ENCODE results near the gene TM7SF3. TPM values are rescaled to one million over a fixed set of nuclear protein-coding genes. Genes with fewer than 3 reads are reported as not detected.

The TM7SF3 gene
- total RNA-seq, 1 experiment from 2014 or later = 114 TPM

GRCh38 chr12:27055966-27056365 is 41.8 kb upstream of the TM7SF3 start:
- DNase-seq (no peak), ATAC-seq (no peak)
- Histone ChIP-seq H3K9ac (ENCODE audit: low read length) (no peak overlapping the region), H3K9me2 (replicated peaks; ENCODE audit: low read length) (no peaks in the 10 kb centered on the region), H3K4me2 (ENCODE audit: low read length) (no peak overlapping the region), H3F3A (ENCODE audit: low read length, unreplicated experiment) (no peaks in the 10 kb centered on the region), H3K4me1 (ENCODE audit: insufficient read depth, low read length) (peaks cover 24% of the 10 kb centered on the region), H2AFZ (ENCODE audit: low read length) (no peak overlapping the region), H3K79me2 (ENCODE audit: low read length) (no peaks in the 10 kb centered on the region), H4K20me1 (ENCODE audit: low read length) (no peaks in the 10 kb centered on the region), H3K27ac (ENCODE audit: low read length) (no peak overlapping the region), H3K36me3 (ENCODE audit: low read depth, low read length) (no peaks in the 10 kb centered on the region), H3K27me3 (ENCODE audit: low read length) (no peaks in the 10 kb centered on the region), H3K4me3 (ENCODE audit: low read length) (no peak overlapping the region), H3K9me3 (ENCODE audit: low read length) (no peaks in the 10 kb centered on the region)
- ChIA-PET CTCF (no interaction called here), POLR2A (ENCODE audit: unreplicated experiment) (no interaction called here)
- no TSS peak for BruUV-seq (replicated peaks)
- intact Hi-C loops (cut with micrococcal nuclease) = no loop called here
- TF ChIP-seq, protein P1, sequence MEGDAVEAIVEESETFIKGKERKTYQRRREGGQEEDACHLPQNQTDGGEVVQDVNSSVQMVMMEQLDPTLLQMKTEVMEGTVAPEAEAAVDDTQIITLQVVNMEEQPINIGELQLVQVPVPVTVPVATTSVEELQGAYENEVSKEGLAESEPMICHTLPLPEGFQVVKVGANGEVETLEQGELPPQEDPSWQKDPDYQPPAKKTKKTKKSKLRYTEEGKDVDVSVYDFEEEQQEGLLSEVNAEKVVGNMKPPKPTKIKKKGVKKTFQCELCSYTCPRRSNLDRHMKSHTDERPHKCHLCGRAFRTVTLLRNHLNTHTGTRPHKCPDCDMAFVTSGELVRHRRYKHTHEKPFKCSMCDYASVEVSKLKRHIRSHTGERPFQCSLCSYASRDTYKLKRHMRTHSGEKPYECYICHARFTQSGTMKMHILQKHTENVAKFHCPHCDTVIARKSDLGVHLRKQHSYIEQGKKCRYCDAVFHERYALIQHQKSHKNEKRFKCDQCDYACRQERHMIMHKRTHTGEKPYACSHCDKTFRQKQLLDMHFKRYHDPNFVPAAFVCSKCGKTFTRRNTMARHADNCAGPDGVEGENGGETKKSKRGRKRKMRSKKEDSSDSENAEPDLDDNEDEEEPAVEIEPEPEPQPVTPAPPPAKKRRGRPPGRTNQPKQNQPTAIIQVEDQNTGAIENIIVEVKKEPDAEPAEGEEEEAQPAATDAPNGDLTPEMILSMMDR (conservative IDR thresholded peaks at IDR 0.05; ENCODE audit: low read depth, low read length) = no peak
- TF ChIP-seq EZH2 (IDR thresholded peaks at IDR 0.05; ENCODE audit: low read length, unreplicated experiment) (no peak), EZH2phosphoT487 (IDR thresholded peaks at IDR 0.05; ENCODE audit: borderline replicate concordance, low read length) (no peak)

DNA sequence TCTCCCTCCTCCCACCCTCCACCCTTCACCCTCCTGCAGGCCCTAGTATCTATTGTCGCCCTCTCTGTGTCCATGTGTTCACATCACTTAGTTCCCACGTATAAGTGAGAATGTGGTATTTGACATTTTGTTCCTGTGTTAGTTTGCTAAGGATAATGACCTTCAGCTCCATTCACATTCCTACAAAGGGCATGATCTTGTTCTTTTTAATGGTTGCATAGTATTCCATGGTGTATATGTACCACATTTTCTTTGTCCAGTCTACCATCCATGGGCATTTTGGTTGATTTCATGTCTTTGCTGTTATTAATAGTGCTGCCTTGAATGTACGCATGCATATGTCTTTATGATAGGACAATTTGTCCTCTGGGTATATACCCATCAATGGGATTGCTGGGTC is 38.6 kb upstream of the TM7SF3 start:
- H3K9me2 ChIP-seq (replicated peaks; ENCODE audit: low read length) = no peaks in the 10 kb centered on the region
- H3K36me3 ChIP-seq (ENCODE audit: low read depth, low read length) = no peaks in the 10 kb centered on the region
- ChIA-PET CTCF (no interaction called here), POLR2A (ENCODE audit: unreplicated experiment) (interaction anchor here (0.7 kb wide), 1 partner anchor 128 kb away, joined by 6 read pairs; no protein-coding TSS in a partner anchor)
- TF ChIP-seq, protein P1 (conservative IDR thresholded peaks at IDR 0.05; ENCODE audit: low read depth, low read length) = no peak
- no peak for TF ChIP-seq EZH2phosphoT487 (IDR thresholded peaks at IDR 0.05; ENCODE audit: borderline replicate concordance, low read length)
- TF ChIP-seq EZH2 (IDR thresholded peaks at IDR 0.05; ENCODE audit: low read length, unreplicated experiment) = no peak
- no peak overlapping the region for H3K9ac ChIP-seq (ENCODE audit: low read length)
- no peaks in the 10 kb centered on the region for H3F3A ChIP-seq (ENCODE audit: low read length, unreplicated experiment)
- DNase-seq (no peak), ATAC-seq (no peak)
- no peaks in the 10 kb centered on the region for H4K20me1 ChIP-seq (ENCODE audit: low read length)
- H3K27ac ChIP-seq (ENCODE audit: low read length) = no peak overlapping the region
- no peaks in the 10 kb centered on the region for H3K9me3 ChIP-seq (ENCODE audit: low read length)
- no peaks in the 10 kb centered on the region for H3K27me3 ChIP-seq (ENCODE audit: low read length)
- peaks cover 29% of the 10 kb centered on the region for H3K4me1 ChIP-seq (ENCODE audit: insufficient read depth, low read length)
- H3K79me2 ChIP-seq (ENCODE audit: low read length) = no peaks in the 10 kb centered on the region
- H3K4me3 ChIP-seq (ENCODE audit: low read length) = no peak overlapping the region
- no TSS peak for BruUV-seq (replicated peaks)
- H3K4me2 ChIP-seq (ENCODE audit: low read length) = no peak overlapping the region
- intact Hi-C loops (cut with micrococcal nuclease) = loop anchor here (1.0 kb wide), 1 partner anchor 25 kb away; no protein-coding TSS in a partner anchor
- H2AFZ ChIP-seq (ENCODE audit: low read length) = no peak overlapping the region

DNA sequence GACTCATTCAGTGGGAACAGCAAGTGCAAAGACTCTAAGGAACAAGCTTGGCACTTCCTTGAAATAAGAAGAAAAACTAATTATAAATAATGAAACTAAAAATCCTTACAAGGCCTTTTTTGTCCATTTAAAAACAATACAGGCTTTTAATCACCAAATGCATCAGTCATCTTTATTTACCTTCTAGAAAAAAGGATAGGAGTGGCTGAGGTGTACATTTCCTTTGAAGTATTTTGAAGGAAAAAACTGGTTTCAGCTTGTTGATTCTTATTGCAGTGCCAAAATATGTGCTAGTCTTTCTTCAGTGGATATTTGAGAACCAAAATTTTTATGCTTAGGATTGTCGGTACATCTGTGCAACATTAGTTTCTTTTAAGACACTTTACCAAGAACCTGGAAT is 38.0 kb upstream of the TM7SF3 start:
- H3K36me3 ChIP-seq (ENCODE audit: low read depth, low read length) = no peaks in the 10 kb centered on the region
- H3K4me2 ChIP-seq (ENCODE audit: low read length) = peak overlapping the region; percentile 3; the same call in 1 of the 2 replicates
- ATAC-seq (peak; percentile 80), DNase-seq (peak; percentile 48)
- no peak overlapping the region for H3K27ac ChIP-seq (ENCODE audit: low read length)
- H3K79me2 ChIP-seq (ENCODE audit: low read length) = no peaks in the 10 kb centered on the region
- no peaks in the 10 kb centered on the region for H3K27me3 ChIP-seq (ENCODE audit: low read length)
- H3K9me3 ChIP-seq (ENCODE audit: low read length) = no peaks in the 10 kb centered on the region
- no peak overlapping the region for H3K4me3 ChIP-seq (ENCODE audit: low read length)
- TF ChIP-seq EZH2phosphoT487 (IDR thresholded peaks at IDR 0.05; ENCODE audit: borderline replicate concordance, low read length) = no peak
- no peak for TF ChIP-seq EZH2 (IDR thresholded peaks at IDR 0.05; ENCODE audit: low read length, unreplicated experiment)
- TF ChIP-seq, protein P1 (conservative IDR thresholded peaks at IDR 0.05; ENCODE audit: low read depth, low read length) = no peak
- no TSS peak for BruUV-seq (replicated peaks)
- intact Hi-C loops (cut with micrococcal nuclease) = loop anchor here (1.0 kb wide), 1 partner anchor 25 kb away; no protein-coding TSS in a partner anchor
- H3K9me2 ChIP-seq (replicated peaks; ENCODE audit: low read length) = no peaks in the 10 kb centered on the region
- CTCF ChIA-PET = no interaction called here
- H2AFZ ChIP-seq (ENCODE audit: low read length) = no peak overlapping the region
- H3K9ac ChIP-seq (ENCODE audit: low read length) = no peak overlapping the region
- H4K20me1 ChIP-seq (ENCODE audit: low read length) = no peaks in the 10 kb centered on the region
- H3K4me1 ChIP-seq (ENCODE audit: insufficient read depth, low read length) = peaks cover 24% of the 10 kb centered on the region
- no peaks in the 10 kb centered on the region for H3F3A ChIP-seq (ENCODE audit: low read length, unreplicated experiment)
- POLR2A ChIA-PET (ENCODE audit: unreplicated experiment) = interaction anchor here (0.7 kb wide), 1 partner anchor 129 kb away, joined by 6 read pairs; no protein-coding TSS in a partner anchor
